ENCODE data around the gene GPR137.
"Not testable (repeated sequence)": the region's sequence is repeated elsewhere in the genome, so short reads cannot be mapped to it uniquely, and the experiment has no call there.

Gene GPR137

DNA sequence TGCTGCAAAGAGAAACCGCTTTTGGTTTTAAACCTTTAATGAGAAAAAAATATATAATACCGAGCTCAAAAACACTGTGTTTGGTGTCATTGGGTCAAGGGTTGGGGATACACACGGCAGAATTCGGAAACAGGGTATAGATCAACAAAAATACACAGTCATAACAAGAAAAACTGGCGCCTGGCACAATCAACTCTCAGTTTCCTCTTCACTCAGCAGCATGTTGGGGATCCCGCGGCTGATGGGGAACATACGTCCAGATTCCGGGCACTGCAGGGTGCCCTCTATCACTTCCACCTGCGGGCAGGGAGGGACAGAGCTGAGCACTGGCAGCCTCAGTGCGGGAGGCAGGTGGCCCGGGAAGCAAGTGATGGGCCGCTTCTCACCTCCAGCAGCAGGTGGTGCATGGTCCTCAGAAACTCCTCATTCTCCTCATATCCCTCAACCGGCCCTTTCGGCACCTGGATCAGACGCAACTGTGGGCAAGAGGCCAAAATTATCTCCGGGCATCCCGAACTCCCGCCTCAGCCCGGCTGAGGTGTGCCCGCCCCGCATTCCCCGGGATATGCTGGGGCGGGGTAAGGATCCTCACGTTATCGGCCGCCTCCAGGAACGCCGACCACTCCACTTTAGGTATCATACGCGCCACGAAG is 31.1 kb downstream of the GPR137 start:
- peaks cover 74% of the 10 kb centered on the region for H3K4me1 Mint-ChIP-seq (ENCODE audit: low read depth)

DNA sequence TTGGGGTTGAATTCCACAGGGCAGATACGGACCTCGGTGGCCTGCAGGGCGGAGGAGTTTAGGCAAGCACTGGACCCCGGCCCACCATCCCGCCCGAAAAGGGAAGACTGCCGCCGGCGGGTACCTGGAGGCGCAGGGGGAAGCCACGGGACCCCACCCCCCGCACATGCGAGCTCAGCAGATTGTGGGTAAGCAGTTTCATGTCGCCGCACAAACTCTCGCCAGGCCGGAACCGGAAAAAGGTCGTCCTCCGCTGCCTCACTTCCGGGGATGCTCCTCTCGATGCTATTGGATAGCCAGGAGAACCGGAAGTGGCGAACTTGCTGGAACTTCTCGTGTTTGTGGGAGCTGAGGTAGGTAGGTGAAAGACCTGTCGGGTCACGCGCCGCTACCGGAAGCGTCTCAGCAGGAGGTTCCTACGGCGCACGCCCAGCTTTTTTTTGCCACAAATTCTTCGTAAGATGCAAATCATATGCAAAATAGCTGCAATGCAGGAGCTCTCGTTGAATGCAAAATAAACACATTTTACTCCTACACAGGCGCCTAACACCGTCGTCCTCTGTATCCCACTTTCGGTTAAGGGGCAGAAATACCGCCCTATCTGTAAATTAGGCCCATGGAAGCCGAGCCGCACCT is 31.8 kb downstream of the GPR137 start, which contains the start of gene TRMT112:
Gene TRMT112 (minus strand): TSS at position 235 of the 636 bp plus-strand sequence. CDS start 33 bp downstream, at position 202.
- Mint-ChIP-seq H3K9me3 (no peaks in the 10 kb centered on the region), H3K27ac (peak within 1 kb of the TSS; percentile 96), H3K4me3 (peak within 1 kb of the TSS; percentile 80), H3K27me3 (no peaks in the 10 kb centered on the region), H3K4me1 (ENCODE audit: low read depth) (peaks cover 70% of the 10 kb centered on the region), H3K36me3 (ENCODE audit: low read depth) (peaks cover 92% of the 10 kb centered on the region)
- intact Hi-C loops (cut with micrococcal nuclease) = loop anchor here (1.0 kb wide), 1 partner anchor 12 kb away; the partner anchor contains the start of gene ESRRA

More for the DNA sequence above, 31.1 kb downstream of the GPR137 start:
- Mint-ChIP-seq H3K27ac (peak overlapping the region; percentile 96), H3K4me3 (peak overlapping the region; percentile 80), H3K27me3 (no peaks in the 10 kb centered on the region), H3K9me3 (no peaks in the 10 kb centered on the region), H3K36me3 (ENCODE audit: low read depth) (peaks cover 92% of the 10 kb centered on the region)
- intact Hi-C loops (cut with micrococcal nuclease) = loop anchor here (1.0 kb wide), 1 partner anchor 11 kb away; the partner anchor contains the start of gene ESRRA

DNA sequence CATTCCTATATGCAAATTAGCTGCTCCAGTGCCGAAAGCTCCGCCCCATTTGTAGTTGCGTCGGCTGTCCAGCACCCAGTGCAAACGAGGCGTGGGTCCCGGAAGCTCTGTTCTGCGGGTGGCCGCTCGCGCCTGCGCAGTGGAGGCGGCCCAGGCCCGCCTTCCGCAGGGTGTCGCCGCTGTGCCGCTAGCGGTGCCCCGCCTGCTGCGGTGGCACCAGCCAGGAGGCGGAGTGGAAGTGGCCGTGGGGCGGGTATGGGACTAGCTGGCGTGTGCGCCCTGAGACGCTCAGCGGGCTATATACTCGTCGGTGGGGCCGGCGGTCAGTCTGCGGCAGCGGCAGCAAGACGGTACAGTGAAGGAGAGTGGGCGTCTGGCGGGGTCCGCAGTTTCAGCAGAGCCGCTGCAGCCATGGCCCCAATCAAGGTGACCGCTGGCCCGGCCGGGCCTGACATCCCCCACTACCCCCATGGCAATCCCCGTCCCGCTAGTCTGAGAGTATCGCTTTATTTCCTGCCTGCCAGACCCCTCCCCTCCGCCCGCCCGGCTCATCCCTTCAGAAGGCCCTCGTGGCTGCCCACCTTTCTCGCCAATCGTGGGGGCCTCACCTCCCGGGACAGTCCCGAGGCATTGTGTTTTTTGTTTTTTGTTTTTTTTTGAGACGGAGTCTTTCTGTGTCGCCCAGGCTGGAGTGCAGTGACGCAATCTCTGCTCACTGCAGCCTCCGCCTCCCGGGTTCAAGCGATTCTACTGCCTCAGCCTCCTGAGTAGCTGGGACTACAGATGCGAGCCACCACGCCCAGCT is 32.5 kb downstream of the GPR137 start, which contains the start of gene PRDX5:
Gene PRDX5 (plus strand): TSS at position 161 of the 805 bp plus-strand sequence. CDS start 95 bp downstream, at position 256.
- H3K4me1 Mint-ChIP-seq (ENCODE audit: low read depth) = peaks cover 62% of the 10 kb centered on the region
- H3K27me3 Mint-ChIP-seq = no peaks in the 10 kb centered on the region
- intact Hi-C loops (cut with micrococcal nuclease) = loop anchor here (1.0 kb wide), 1 partner anchor 13 kb away; the partner anchor contains the start of gene ESRRA
- peak within 1 kb of the TSS; percentile 96 for H3K27ac Mint-ChIP-seq
- peak within 1 kb of the TSS; percentile 80 for H3K4me3 Mint-ChIP-seq
- H3K9me3 Mint-ChIP-seq = no peaks in the 10 kb centered on the region
- peaks cover 92% of the 10 kb centered on the region for H3K36me3 Mint-ChIP-seq (ENCODE audit: low read depth)

DNA sequence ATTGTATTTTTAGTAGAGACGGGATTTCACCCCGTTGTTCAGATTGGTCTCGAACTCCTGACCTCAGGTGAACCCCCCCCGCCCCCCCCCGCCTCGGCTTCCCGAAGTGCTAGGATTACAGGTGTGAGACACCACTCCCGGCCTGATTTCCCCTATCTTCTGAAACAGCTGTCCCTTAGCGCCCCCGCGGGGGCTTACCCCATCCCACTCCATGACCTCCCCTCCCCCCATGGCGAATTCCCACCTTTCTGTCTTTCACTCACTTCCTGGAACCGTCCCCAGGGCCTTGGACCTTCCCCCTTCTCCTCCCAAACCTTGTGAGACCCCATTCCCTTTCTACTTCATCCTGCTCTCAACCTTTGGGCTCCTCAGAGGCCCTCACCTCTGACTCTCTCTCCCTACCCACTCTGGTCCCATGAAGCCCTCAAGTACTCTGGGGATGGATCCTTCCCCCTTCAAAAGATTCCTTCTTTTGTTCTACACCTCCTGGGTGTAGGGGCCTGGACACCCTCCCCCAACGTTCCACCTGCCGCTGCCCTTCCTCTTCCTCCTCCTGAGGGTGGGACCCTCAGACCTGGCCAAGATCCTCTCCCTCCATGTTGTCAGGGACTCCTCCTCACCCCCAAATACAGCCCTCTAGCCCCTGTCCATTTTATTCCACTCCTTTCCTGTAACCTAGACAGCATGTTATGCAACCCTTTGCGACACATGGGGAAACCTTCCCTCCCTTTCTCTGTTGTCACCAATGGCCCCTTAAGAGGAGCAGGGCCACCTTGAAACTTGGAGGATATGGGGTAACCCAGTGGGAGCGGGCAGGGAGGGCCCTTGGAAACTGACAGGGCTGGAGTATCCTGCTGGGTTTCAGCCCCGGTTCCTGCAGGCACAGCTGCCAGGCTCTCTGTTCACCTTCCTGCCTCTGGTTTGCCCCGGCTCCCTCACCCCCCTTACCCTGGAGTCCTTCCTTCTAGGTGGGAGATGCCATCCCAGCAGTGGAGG is 33.4 kb downstream of the GPR137 start:
- Mint-ChIP-seq H3K27ac (peak overlapping the region; percentile 96), H3K4me1 (ENCODE audit: low read depth) (peaks cover 53% of the 10 kb centered on the region), H3K27me3 (no peaks in the 10 kb centered on the region), H3K9me3 (no peaks in the 10 kb centered on the region), H3K4me3 (peak overlapping the region; percentile 80), H3K36me3 (ENCODE audit: low read depth) (peaks cover 86% of the 10 kb centered on the region)
- intact Hi-C loops (cut with micrococcal nuclease) = no loop called here

DNA sequence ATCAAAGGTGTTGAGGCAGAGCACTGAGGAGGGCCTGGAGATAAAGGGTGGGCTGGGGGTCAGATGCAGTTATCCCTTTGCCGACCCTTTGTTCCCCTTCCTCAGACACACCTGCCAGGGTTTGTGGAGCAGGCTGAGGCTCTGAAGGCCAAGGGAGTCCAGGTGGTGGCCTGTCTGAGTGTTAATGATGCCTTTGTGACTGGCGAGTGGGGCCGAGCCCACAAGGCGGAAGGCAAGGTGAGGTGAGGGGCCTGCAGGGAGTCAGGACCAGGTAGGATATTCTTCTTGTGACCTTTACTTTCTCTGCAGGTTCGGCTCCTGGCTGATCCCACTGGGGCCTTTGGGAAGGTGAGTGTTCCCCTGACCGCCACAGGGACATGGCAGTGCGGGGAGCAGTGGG is 34.9 kb downstream of the GPR137 start:
- no peaks in the 10 kb centered on the region for H3K9me3 Mint-ChIP-seq
- H3K27ac Mint-ChIP-seq = no peak overlapping the region
- intact Hi-C loops (cut with micrococcal nuclease) = no loop called here
- no peak overlapping the region for H3K4me3 Mint-ChIP-seq
- no peaks in the 10 kb centered on the region for H3K27me3 Mint-ChIP-seq
- H3K36me3 Mint-ChIP-seq (ENCODE audit: low read depth) = peaks cover 71% of the 10 kb centered on the region
- peaks cover 39% of the 10 kb centered on the region for H3K4me1 Mint-ChIP-seq (ENCODE audit: low read depth)

DNA sequence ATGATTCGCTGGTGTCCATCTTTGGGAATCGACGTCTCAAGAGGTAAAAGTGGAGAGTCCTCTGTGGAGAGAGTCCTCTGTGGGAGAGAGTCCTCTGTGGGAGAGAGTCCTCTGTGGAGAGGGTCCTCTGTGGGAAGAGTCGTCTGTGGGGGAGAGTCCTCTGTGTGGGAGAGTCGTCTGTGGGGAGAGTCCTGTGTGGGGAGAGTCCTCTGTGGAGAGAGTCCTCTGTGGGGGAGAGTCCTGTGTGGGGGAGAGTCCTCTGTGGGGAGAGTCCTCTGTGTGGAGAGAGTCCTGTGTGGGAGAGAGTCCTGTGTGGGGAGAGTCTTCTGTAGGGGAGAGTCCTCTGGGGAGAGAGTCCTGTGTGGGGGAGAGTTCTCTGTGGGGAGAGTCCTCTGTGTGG is 35.4 kb downstream of the GPR137 start:
- H3K4me1 Mint-ChIP-seq (ENCODE audit: low read depth) = peaks cover 37% of the 10 kb centered on the region
- H3K9me3 Mint-ChIP-seq = no peaks in the 10 kb centered on the region
- no peak overlapping the region for H3K27ac Mint-ChIP-seq
- no peak overlapping the region for H3K4me3 Mint-ChIP-seq
- H3K36me3 Mint-ChIP-seq (ENCODE audit: low read depth) = peaks cover 66% of the 10 kb centered on the region
- H3K27me3 Mint-ChIP-seq = no peaks in the 10 kb centered on the region
- intact Hi-C loops (cut with micrococcal nuclease) = no loop called here

DNA sequence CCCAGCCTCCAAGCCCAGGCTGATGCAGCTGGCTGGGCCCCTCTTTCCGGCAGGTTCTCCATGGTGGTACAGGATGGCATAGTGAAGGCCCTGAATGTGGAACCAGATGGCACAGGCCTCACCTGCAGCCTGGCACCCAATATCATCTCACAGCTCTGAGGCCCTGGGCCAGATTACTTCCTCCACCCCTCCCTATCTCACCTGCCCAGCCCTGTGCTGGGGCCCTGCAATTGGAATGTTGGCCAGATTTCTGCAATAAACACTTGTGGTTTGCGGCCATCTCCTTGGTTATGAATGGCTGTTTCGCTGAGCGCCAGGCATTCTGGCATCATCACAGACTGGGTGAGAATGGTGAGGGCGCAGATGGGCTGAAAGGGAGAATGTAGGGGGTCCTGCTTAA is 35.9 kb downstream of the GPR137 start:
- Mint-ChIP-seq H3K36me3 (ENCODE audit: low read depth) (peaks cover 61% of the 10 kb centered on the region), H3K27ac (no peak overlapping the region), H3K27me3 (no peaks in the 10 kb centered on the region), H3K9me3 (no peaks in the 10 kb centered on the region), H3K4me3 (no peak overlapping the region), H3K4me1 (ENCODE audit: low read depth) (peaks cover 32% of the 10 kb centered on the region)
- intact Hi-C loops (cut with micrococcal nuclease) = no loop called here

DNA sequence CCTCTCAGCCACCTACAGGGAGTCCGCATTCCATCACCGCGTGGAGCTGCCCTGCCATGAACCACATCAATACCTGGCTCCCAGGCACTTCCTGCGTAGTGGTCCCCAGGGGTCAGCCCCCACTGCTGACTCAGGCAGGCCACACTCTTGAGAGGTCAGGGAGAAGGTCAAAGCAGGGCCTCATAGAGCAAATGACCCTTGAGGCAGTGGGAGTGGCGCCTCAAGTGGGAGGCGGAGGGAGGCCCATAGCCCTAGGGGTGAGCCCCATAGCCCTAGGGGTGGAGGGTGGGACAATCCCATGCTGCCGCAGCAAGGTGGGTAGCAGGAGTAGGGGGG is 37.2 kb downstream of the GPR137 start:
- Mint-ChIP-seq H3K9me3 (peaks cover 8% of the 10 kb centered on the region), H3K4me1 (ENCODE audit: low read depth) (peaks cover 29% of the 10 kb centered on the region), H3K4me3 (no peak overlapping the region), H3K27ac (no peak overlapping the region), H3K36me3 (ENCODE audit: low read depth) (peaks cover 51% of the 10 kb centered on the region), H3K27me3 (peaks cover 2% of the 10 kb centered on the region)
- intact Hi-C loops (cut with micrococcal nuclease) = no loop called here

DNA sequence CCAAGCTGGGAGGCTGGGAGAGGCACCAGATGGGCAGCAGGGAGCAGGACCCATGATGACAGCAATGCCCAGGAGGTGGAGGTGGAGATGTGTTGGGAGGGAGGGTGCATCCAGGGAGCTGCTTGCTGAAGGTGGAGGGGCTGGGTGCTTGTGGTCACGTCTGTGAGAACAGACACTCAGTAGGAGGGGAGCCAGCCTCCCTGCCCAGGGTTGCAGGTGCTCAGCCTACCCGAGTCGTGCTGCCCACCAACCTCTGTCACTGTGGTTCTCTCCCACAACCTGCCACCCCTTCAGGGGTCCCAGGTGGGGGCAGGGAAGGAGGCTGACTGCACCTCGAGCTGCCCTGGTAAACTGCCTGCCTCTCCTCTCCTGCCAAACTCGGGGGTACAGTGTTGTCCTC is 37.7 kb downstream of the GPR137 start:
- peaks cover 47% of the 10 kb centered on the region for H3K36me3 Mint-ChIP-seq (ENCODE audit: low read depth)
- intact Hi-C loops (cut with micrococcal nuclease) = no loop called here
- H3K9me3 Mint-ChIP-seq = peaks cover 11% of the 10 kb centered on the region
- H3K27me3 Mint-ChIP-seq = peaks cover 3% of the 10 kb centered on the region
- H3K27ac Mint-ChIP-seq = no peak overlapping the region
- no peak overlapping the region for H3K4me3 Mint-ChIP-seq
- peaks cover 31% of the 10 kb centered on the region for H3K4me1 Mint-ChIP-seq (ENCODE audit: low read depth)

DNA sequence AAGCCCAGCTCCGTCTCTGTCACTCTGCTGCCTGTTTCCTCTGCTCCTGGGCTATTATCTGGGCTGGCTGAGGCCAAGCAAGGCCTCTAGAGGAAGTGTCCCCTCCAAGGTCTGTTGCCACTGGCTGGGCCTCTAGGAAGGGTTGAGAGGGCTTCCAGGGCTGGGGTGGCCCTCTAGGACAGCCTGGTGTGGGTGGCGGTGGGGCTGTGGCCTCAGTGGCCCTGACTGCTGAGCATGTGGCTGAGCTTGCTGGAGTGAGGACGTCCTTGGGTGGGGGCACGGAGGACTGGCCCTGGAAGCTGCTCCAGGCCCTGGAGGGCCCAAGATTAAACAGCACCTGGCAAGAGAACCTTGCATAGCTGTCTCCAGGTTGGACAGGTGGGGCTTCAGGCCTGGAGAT is 38.3 kb downstream of the GPR137 start:
- H3K27me3 Mint-ChIP-seq; intact Hi-C loops (cut with micrococcal nuclease); H3K4me3 Mint-ChIP-seq; H3K27ac Mint-ChIP-seq: not testable (repeated sequence)
- H3K4me1 Mint-ChIP-seq (ENCODE audit: low read depth) = peaks cover 28% of the 10 kb centered on the region
- peaks cover 11% of the 10 kb centered on the region for H3K9me3 Mint-ChIP-seq
- peaks cover 43% of the 10 kb centered on the region for H3K36me3 Mint-ChIP-seq (ENCODE audit: low read depth)

DNA sequence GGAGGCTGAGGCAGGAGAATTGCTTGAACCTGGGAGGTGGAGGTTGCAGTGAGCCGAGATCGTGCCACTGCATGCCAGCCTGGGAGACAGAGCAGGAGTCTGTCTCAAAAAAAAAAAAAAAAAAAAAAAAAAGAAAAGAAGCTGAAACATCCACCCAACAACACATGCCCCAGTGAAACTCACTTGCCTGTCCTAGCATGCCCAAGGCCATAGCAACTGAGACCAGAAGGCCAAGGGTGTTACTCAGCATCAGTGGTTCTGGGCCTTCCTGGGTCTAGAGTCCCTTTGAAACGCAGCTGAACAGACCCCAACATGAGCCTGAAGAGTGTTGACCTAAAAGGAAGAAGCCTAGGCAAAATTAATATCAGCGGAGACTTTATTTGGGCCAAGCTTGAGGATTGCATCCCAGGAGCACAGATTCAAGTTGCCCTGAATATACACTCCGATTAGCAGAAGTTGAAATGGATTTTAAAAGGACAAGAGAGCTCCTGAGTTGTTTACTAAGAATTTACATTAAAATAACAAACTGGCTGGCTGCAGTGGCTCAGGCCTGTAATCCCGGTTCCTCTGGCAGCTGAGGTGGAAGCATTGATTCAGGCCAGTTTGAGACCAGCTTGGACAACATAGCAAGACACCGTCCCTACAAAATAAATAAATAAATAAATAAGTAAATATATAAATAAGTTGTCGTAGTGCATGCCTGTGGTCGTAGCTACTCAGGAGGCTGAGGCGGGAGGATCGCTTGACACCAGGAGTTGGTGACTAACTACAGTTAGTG is 39.2 kb downstream of the GPR137 start:
- Mint-ChIP-seq H3K4me3 (no peak overlapping the region), H3K27ac (no peak overlapping the region), H3K4me1 (ENCODE audit: low read depth) (peaks cover 19% of the 10 kb centered on the region), H3K9me3 (peaks cover 11% of the 10 kb centered on the region), H3K27me3 (peaks cover 3% of the 10 kb centered on the region), H3K36me3 (ENCODE audit: low read depth) (peaks cover 36% of the 10 kb centered on the region)
- intact Hi-C loops (cut with micrococcal nuclease) = no loop called here

DNA sequence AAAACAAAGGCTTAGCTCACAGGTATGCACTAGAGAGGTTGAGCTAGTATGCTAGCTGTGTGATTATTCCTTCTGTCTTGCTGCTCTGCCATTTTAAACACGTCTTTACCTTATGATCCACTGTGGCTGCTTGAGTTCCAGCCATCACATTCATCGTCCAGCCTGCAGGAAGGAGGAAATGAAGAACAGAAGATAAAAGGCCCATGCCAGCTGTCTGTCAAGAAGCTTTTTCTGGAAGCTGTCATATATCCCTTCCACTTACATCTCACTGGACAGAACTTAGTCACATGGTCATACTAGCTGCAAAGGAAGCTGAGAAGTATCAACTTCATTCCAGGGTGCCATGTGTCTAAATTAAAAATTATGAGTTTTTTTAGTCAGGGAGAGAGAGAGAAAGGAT is 41.7 kb downstream of the GPR137 start:
- peaks cover 11% of the 10 kb centered on the region for H3K36me3 Mint-ChIP-seq (ENCODE audit: low read depth)
- no peak overlapping the region for H3K27ac Mint-ChIP-seq
- intact Hi-C loops (cut with micrococcal nuclease) = no loop called here
- peaks cover 22% of the 10 kb centered on the region for H3K4me1 Mint-ChIP-seq (ENCODE audit: low read depth)
- H3K27me3 Mint-ChIP-seq = peaks cover 6% of the 10 kb centered on the region
- H3K9me3 Mint-ChIP-seq = peaks cover 11% of the 10 kb centered on the region
- no peak overlapping the region for H3K4me3 Mint-ChIP-seq

Data from dendritic cell treated with granulocyte-macrophage colony-stimulating factor and Interleukin-4, amounts not matched to agents 40 ng/mL and 50 ng/mL, for 4 days (primary cell).